ENCODE data around the gene PTOV1. TPM values are rescaled to one million over a fixed set of nuclear protein-coding genes. Genes with fewer than 3 reads are reported as not detected.

The PTOV1 gene
- total and polyA plus RNA-seq, 2 of the 13 experiments (the other 11 are each of a cell fraction or from before 2014, with no cell fraction given), result 63.5 to 68.5 TPM

DNA sequence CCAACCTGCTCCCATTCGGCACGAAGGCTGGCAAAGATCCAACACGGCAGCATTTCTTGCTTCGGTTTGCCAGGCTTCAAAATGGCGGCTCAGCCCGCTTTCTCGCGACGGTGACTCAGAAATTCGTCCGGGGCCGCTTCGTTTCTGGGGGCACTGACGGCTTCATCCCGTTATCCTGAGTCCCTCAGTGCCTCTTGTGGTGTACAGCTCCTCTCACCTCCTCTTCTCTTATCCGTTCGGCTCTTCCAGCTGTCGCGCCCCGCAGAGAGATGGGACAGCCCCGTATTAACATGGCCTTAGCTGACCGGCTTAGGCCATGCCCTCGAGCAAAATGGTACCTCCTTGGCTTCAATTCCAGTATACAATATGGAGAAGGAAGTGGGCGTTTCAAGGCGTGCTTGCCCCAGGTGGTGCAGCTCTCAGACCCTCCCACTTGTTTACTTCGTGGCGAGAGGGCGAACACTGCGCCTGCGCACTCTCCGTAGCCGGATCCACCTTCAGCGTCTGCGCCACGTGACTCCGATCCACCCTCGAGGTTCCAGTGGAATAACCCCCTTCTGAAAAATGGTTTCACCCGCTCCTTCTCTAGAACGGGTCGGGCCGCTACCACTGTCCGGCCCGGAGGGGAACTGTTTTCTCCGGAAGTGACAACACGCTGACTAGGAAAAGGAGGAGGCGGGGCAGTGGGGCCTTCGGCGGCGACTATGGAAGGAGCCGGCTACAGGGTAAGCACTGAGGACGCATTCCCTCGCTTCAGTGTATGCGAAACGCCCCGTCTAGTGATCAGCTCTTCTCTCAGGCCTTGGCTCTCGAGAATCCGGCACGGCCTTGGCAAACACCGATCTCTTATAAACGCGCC is 26.3 kb downstream of the PTOV1 start, which contains the start of the genes AKT1S1 and TBC1D17 (continued):
- TF ChIP-seq, protein P1, sequence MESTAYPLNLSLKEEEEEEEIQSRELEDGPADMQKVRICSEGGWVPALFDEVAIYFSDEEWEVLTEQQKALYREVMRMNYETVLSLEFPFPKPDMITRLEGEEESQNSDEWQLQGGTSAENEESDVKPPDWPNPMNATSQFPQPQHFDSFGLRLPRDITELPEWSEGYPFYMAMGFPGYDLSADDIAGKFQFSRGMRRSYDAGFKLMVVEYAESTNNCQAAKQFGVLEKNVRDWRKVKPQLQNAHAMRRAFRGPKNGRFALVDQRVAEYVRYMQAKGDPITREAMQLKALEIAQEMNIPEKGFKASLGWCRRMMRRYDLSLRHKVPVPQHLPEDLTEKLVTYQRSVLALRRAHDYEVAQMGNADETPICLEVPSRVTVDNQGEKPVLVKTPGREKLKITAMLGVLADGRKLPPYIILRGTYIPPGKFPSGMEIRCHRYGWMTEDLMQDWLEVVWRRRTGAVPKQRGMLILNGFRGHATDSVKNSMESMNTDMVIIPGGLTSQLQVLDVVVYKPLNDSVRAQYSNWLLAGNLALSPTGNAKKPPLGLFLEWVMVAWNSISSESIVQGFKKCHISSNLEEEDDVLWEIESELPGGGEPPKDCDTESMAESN (CRISPR knock-in tag; conservative IDR thresholded peaks at IDR 0.05), result peak; percentile 85; the same call in 1 of the 2 replicates
- no peak for TF ChIP-seq TARDBP (CRISPR knock-in tag; IDR thresholded peaks at IDR 0.05)
- peak; percentile 77 for TF ChIP-seq FOXP4 (CRISPR knock-in tag; IDR thresholded peaks at IDR 0.05)
- 0 out of 2 replicates have a peak, but pooled peaks have one; percentile 58 for TF ChIP-seq TERF1 (CRISPR knock-in tag; IDR thresholded peaks at IDR 0.05)
- no peak for TF ChIP-seq ZFP36L2 (CRISPR knock-in tag; IDR thresholded peaks at IDR 0.05)
- peak; percentile 91 for TF ChIP-seq FOXA3 (CRISPR knock-in tag; IDR thresholded peaks at IDR 0.05)
- TF ChIP-seq HNF1B (CRISPR knock-in tag; IDR thresholded peaks at IDR 0.05), result peak; percentile 55
- peak; percentile 59 for TF ChIP-seq HCFC1 (IDR thresholded peaks at IDR 0.05; ENCODE audit: low read depth, low read length)
- 0 out of 2 replicates have a peak, but pooled peaks have one; percentile 30 for TF ChIP-seq FIP1L1 (IDR thresholded peaks at IDR 0.05; ENCODE audit: borderline replicate concordance, insufficient read depth, low read depth, low read length)
- 0 out of 2 replicates have a peak, but pooled peaks have one; percentile 16 for TF ChIP-seq HDAC2 (CRISPR knock-in tag; IDR thresholded peaks at IDR 0.05)
- peak; percentile 81 for TF ChIP-seq SAP130 (CRISPR knock-in tag; IDR thresholded peaks at IDR 0.05; ENCODE audit: low read depth)
- peak; percentile 86 for TF ChIP-seq MYC (CRISPR knock-in tag; IDR thresholded peaks at IDR 0.05; ENCODE audit: borderline replicate concordance)
- 0 out of 2 replicates have a peak, but pooled peaks have one; percentile 56 for TF ChIP-seq ZBTB43 (CRISPR knock-in tag; conservative IDR thresholded peaks at IDR 0.05)
- TF ChIP-seq ASH2L (IDR thresholded peaks at IDR 0.05; ENCODE audit: insufficient read length, low read depth, low read length), result peak; percentile 20
- TF ChIP-seq, protein P2, sequence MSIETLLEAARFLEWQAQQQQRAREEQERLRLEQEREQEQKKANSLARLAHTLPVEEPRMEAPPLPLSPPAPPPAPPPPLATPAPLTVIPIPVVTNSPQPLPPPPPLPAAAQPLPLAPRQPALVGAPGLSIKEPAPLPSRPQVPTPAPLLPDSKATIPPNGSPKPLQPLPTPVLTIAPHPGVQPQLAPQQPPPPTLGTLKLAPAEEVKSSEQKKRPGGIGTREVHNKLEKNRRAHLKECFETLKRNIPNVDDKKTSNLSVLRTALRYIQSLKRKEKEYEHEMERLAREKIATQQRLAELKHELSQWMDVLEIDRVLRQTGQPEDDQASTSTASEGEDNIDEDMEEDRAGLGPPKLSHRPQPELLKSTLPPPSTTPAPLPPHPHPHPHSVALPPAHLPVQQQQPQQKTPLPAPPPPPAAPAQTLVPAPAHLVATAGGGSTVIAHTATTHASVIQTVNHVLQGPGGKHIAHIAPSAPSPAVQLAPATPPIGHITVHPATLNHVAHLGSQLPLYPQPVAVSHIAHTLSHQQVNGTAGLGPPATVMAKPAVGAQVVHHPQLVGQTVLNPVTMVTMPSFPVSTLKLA (IDR thresholded peaks at IDR 0.05), result peak; percentile 96
- 0 out of 2 replicates have a peak, but pooled peaks have one; percentile 48 for TF ChIP-seq MIER2 (CRISPR knock-in tag; IDR thresholded peaks at IDR 0.05)
- peak; percentile 67; the same call in 1 of the 2 replicates for TF ChIP-seq ZNF205 (CRISPR knock-in tag; IDR thresholded peaks at IDR 0.05)
- no peak; the same call in 1 of the 2 replicates for TF ChIP-seq ZNF143 (CRISPR knock-in tag; IDR thresholded peaks at IDR 0.05)
- TF ChIP-seq KLF6 (CRISPR knock-in tag; IDR thresholded peaks at IDR 0.05), result peak; percentile 56; the same call in 1 of the 2 replicates

All from HepG2 (cell line).